Ectodermal cell (in vitro differentiated cells): Measurements from ENCODE around the gene SNCB.

ENCODE experiments used
- H3K27ac ChIP-seq: 2 replicates; pipeline ENCODE4 v1.7.0; 2013; ENCODE audit warnings: mild to moderate bottlenecking, low read depth, low read length; ENCODE audit not compliant: insufficient read depth, poor library complexity, severe bottlenecking
- H3K27me3 ChIP-seq: 2 replicates; pipeline ENCODE4 v1.7.0; 2013; ENCODE audit warnings: mild to moderate bottlenecking, low read length; ENCODE audit not compliant: insufficient read depth, control insufficient read depth, poor library complexity, severe bottlenecking
- H3K36me3 ChIP-seq: one replicate; pipeline ENCODE4 v1.7.0; 2013; ENCODE audit warnings: low read length; ENCODE audit not compliant: control insufficient read depth, insufficient read depth
- H3K4me1 ChIP-seq: one replicate; pipeline ENCODE4 v1.7.0; 2013; ENCODE audit warnings: low read length; ENCODE audit not compliant: control insufficient read depth, insufficient read depth
- H3K4me3 ChIP-seq: 2 replicates; pipeline ENCODE4 v1.7.0; 2013; ENCODE audit warnings: low read depth, low read length, control low read depth; ENCODE audit not compliant: insufficient read depth
- H3K9me3 ChIP-seq: 2 replicates; pipeline ENCODE4 v1.7.0; 2013; ENCODE audit warnings: mild to moderate bottlenecking, low read length, moderate library complexity; ENCODE audit not compliant: control insufficient read depth
- WGBS, 2 experiments: methylation state at CpG; one replicate each; pipeline ENCODE4 v1.1.7; 2013; ENCODE audit warnings: missing lambda C conversion rate in 2 of 2; 5-methylcytosine and 5-hydroxymethylcytosine counted together

Gene SNCB

DNA sequence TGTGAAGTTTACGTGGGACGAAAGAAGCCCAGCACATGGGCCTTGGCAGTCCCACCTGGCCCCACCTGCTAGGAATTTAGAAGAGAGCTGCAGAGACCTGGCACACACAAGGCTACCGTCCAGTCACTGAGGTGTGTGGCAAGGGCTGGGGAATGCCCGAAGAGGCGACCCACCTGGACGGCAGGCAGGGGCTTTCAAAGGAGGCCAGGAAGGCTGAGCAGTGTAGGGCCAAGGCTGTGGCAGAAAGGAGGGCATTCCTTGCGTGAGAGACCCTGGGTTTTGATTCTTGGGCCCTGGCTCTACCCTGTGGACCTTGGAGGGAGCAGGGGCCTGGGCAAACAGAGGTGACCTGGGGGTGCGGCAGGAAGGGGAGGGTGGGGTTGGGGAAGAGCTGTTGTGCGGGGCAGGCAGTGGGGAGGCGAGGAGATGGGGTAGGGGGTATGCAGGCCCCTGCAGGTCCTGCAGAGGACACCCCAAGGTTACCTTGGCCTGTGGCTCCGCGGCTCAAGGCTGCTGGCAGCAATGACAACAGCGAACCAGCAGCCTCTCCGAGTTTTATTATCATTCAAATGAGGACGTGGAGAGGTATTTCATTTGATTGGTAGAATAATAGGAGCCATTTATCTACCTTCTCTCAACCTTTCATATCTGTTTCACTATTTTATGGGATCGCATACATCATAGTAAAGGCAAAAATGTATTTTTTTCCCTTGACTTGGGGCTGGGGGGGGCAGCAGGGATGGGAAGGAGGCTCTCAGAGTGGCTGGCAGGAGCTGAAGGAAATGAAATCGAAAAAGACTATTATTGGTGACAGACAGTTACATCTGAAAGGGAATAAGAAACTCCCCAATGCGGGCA is 41.8 kb upstream of the SNCB start:
- no peak overlapping the region for H3K27ac ChIP-seq
- 49 to 51% methylated on average over 16 to 17 of the region's 18 CpGs for WGBS, 2 experiments
- no peaks in the 10 kb centered on the region for H3K9me3 ChIP-seq
- H3K4me1 ChIP-seq: peaks cover 7% of the 10 kb centered on the region
- H3K36me3 ChIP-seq: no peaks in the 10 kb centered on the region
- no peaks in the 10 kb centered on the region for H3K27me3 ChIP-seq
- no peak overlapping the region for H3K4me3 ChIP-seq

DNA sequence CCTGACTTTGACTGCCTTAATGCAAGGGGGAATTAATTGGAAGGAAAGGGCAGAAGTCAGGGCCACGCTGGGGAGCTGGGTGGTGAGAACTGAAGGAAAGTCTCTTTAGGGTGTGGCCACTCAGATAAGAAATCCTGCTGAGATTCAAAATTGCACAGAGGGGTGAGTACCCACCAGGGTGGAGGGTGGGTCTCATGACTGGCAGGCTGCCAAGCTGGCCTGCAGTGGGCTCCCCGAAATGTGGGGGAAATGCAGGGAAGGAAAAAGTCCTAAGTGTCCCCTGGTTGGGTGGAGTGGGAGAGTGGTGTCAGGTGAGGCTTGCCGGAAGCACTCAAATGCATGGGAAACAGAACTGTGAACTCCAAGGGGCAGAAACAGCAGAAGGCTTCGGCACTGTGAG is 41.1 kb upstream of the SNCB start:
- H3K36me3 ChIP-seq: no peaks in the 10 kb centered on the region
- no peaks in the 10 kb centered on the region for H3K9me3 ChIP-seq
- H3K27me3 ChIP-seq: no peaks in the 10 kb centered on the region
- WGBS, 2 experiments: 86 to 93% methylated on average over 4 of the region's 4 CpGs
- H3K4me3 ChIP-seq: no peak overlapping the region
- H3K27ac ChIP-seq: no peak overlapping the region
- peaks cover 7% of the 10 kb centered on the region for H3K4me1 ChIP-seq

DNA sequence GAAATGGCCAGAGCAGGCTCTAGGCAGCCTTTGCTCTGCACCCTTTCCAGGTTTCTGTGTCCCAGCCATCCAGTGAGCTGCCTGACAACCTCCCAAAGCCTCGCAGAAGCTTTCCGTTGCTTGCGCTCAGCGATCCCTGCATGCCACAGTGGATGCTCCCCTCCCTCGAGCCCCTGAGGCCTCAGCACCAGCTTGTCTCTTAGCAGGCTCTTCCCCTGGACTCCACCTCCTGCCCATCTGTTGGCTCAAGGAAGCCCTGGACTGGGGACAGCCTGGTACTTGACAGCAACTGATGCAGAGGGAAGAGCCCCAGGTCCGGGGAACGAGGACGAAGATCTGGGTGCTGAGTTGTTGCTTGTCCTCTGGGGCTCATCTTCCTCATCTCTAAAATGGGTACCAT is 40.1 kb upstream of the SNCB start:
- Histone ChIP-seq H3K27ac (no peak overlapping the region), H3K36me3 (no peaks in the 10 kb centered on the region), H3K27me3 (no peaks in the 10 kb centered on the region), H3K4me1 (peaks cover 7% of the 10 kb centered on the region), H3K9me3 (no peaks in the 10 kb centered on the region), H3K4me3 (no peak overlapping the region)
- 86 to 87% methylated on average over 8 of the region's 8 CpGs for WGBS, 2 experiments

GRCh38 chr5:176667637-176668036 is 37.3 kb upstream of the SNCB start:
- Histone ChIP-seq H3K27ac (no peak overlapping the region), H3K4me1 (peaks cover 14% of the 10 kb centered on the region), H3K9me3 (no peaks in the 10 kb centered on the region), H3K36me3 (no peaks in the 10 kb centered on the region), H3K4me3 (no peak overlapping the region), H3K27me3 (no peaks in the 10 kb centered on the region)
- WGBS, 2 experiments: 81 to 82% methylated on average over 7 of the region's 7 CpGs

DNA sequence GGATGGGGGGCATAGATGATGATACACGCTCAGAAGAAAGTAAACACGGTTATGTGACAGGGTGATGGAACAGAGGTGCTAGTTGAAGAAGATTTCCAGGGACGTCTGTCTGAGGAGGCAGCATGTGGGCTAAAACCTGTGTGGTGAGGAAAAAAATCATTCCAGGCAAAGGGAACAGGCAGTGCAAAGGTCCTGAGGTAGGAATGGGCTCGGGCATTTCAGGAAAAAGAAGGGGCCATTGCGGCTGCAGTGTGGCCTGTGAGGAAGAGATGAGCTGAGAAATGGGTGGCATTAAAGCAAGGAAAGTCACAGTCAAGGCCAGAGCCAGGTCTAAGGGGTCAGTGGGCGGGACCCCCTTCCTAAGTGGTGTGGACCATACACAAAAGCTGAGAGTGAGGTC is 35.2 kb upstream of the SNCB start:
- no peaks in the 10 kb centered on the region for H3K9me3 ChIP-seq
- H3K4me3 ChIP-seq: no peak overlapping the region
- no peak overlapping the region for H3K27ac ChIP-seq
- H3K4me1 ChIP-seq: peaks cover 7% of the 10 kb centered on the region
- no peaks in the 10 kb centered on the region for H3K27me3 ChIP-seq
- no peaks in the 10 kb centered on the region for H3K36me3 ChIP-seq
- 91 to 94% methylated on average over 6 of the region's 6 CpGs for WGBS, 2 experiments

DNA sequence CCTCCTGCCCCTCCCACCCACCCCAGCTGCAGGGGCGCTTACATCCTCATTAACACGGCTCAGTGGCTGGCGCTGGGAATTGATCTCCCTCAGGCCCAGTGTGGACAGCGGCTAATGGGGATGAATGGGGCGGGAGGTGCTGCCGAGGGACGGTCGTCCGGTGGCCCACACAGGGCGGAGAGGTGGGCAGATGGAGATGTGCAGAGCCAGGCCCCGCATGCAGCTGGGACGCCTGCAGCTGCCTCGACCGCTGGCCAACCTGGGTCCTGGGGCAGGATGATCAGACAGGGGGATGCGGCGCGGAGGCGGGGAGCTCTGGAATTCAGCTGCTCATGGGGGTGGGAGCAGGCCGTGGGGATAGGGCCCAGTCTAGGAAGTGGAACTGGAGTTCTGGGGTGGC is 34.6 kb upstream of the SNCB start:
- WGBS, 2 experiments: 53 to 58% methylated on average over 18 to 19 of the region's 19 CpGs
- no peaks in the 10 kb centered on the region for H3K27me3 ChIP-seq

DNA sequence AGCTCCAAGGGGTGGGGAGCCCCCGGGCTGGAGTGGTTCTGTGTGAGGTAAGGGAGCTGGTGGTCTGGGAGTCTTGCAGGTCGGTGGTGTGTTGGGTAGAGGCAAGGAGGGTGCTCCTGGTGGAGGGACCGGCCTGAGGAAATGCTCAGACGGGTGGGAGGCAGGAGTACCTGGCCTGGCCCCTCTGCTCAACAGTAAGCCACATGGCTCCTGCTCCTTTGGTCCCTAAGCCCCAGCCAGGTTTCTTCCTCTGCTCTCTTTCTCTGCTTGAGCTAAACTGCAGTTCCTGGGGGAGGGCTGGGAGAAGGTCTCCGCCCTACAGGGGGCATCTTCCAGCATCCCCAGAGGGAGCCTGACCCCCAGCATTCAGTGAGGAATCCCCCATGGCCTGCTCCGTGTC is 34.1 kb upstream of the SNCB start:
- H3K9me3 ChIP-seq: no peaks in the 10 kb centered on the region
- WGBS, 2 experiments: 49 to 57% methylated on average over 6 of the region's 6 CpGs
- H3K4me3 ChIP-seq: no peak overlapping the region
- H3K27me3 ChIP-seq: no peaks in the 10 kb centered on the region
- H3K4me1 ChIP-seq: peaks cover 7% of the 10 kb centered on the region
- H3K27ac ChIP-seq: no peak overlapping the region
- H3K36me3 ChIP-seq: no peaks in the 10 kb centered on the region

More for the DNA sequence above, 34.6 kb upstream of the SNCB start:
- Histone ChIP-seq H3K4me3 (no peak overlapping the region), H3K27ac (no peak overlapping the region), H3K9me3 (no peaks in the 10 kb centered on the region), H3K36me3 (no peaks in the 10 kb centered on the region), H3K4me1 (peaks cover 7% of the 10 kb centered on the region)

DNA sequence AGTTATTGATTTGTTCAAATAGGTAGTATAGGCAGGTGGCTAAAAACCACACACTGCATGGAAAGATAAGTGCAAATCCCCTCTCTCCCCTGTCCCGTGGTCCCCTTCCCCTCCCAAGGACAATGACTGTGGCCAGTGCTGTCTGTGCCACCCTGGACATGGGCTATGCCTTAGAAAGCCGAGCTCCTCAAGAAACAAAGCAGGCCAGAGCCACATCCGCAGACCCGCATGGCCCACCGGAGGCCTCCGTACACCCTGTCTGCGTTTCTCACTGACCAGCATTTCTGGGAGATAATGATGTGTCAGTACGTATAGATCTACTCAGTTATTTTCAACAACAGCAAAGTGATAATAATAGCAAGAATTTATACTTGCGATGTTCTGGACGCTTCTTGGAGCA is 33.2 kb upstream of the SNCB start:
- H3K9me3 ChIP-seq: no peaks in the 10 kb centered on the region

DNA sequence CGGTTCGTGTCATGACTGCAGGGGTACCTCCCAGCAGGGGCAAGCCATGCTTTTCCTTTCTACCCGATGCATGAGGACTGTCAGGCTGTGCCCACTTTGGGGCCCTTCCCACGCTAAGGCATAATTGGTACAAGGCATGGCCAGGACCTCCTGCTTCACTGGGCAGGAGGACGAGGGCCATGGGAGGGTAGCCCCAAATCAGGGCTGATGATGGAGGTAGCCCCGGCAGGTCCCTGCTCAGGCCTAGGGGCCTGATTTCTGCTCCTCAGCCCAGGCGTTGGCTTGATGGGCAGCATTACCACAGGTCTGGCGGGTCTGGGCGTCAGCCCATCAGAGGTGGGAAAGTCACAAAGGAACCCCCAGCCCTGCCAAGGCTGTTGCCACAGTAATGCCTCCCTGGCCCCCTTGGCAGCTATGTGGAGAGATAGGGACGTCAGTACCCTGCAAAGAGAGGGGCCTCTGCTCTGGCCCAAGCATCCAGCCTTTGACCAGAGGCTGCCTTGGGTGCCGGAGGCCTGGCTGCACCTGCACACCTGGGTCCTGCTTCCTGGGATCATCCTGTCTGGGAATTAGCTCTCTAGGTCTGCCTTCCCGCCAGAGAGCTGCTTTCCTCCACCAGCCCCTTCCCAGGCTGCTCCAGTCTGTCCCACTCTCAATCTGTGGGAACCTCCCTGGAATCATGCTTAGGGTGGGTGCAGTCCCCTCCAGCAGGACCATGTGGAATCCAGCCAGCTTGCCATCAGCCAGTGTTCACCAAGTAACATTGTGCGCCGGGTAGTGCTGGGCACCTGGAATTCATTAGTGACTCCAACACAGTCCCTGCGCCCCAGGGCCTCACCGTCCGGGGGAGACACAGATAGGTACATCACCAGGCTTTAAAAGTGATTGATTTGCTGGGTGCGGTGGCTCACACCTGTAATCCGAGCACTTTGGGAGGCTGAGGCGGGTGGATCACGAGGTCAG is 32.3 kb upstream of the SNCB start:
- no peaks in the 10 kb centered on the region for H3K36me3 ChIP-seq
- no peak overlapping the region for H3K27ac ChIP-seq
- H3K9me3 ChIP-seq: no peaks in the 10 kb centered on the region
- H3K27me3 ChIP-seq: no peaks in the 10 kb centered on the region
- WGBS, 2 experiments: 92 to 93% methylated on average over 21 of the region's 21 CpGs
- H3K4me1 ChIP-seq: peaks cover 7% of the 10 kb centered on the region
- H3K4me3 ChIP-seq: no peak overlapping the region

More for the DNA sequence above, 33.2 kb upstream of the SNCB start:
- Histone ChIP-seq H3K4me3 (no peak overlapping the region), H3K36me3 (no peaks in the 10 kb centered on the region), H3K27ac (no peak overlapping the region), H3K27me3 (no peaks in the 10 kb centered on the region), H3K4me1 (peaks cover 7% of the 10 kb centered on the region)
- 94 to 96% methylated on average over 10 of the region's 10 CpGs for WGBS, 2 experiments

- no peaks in the 10 kb centered on the region for H3K9me3 ChIP-seq
- H3K27ac ChIP-seq: no peak overlapping the region
- H3K4me1 ChIP-seq: peaks cover 7% of the 10 kb centered on the region
- H3K27me3 ChIP-seq: no peaks in the 10 kb centered on the region
- no peaks in the 10 kb centered on the region for H3K36me3 ChIP-seq
- no peak overlapping the region for H3K4me3 ChIP-seq
- WGBS, 2 experiments: 92 to 95% methylated on average over 10 of the region's 10 CpGs
These were observed 31.3 kb upstream of the SNCB start for GRCh38 chr5:176661676-176662075.
